Karpas-422 (cell line): ENCODE results near the gene AHCYL2. TPM values are rescaled to one million over a fixed set of nuclear protein-coding genes. Genes with fewer than 3 reads are reported as not detected.
"Not testable (repeated sequence)": the region's sequence is repeated elsewhere in the genome, so short reads cannot be mapped to it uniquely, and the experiment has no call there.

ENCODE experiments used
- DNase-seq: peaks from one replicate; pipeline ENCODE4 v3.0.0-alpha.2; 2015
- H2AFZ ChIP-seq: fragments of 200-600 bp; sonication (generic); 2 replicates; pipeline ENCODE4 v1.6.1; 2014; ENCODE audit warnings: antibody characterized with exemption, low read length, mixed read lengths
- H3K27ac ChIP-seq: fragments of 200-600 bp; sonication (generic); 2 replicates; pipeline ENCODE4 v1.5.1; 2014; ENCODE audit warnings: mild to moderate bottlenecking, low read length, moderate library complexity
- H3K27me3 ChIP-seq: fragments of 200-600 bp; sonication (generic); 2 replicates; pipeline ENCODE4 v1.6.1; 2014; ENCODE audit warnings: low read length, mixed read lengths
- H3K36me3 ChIP-seq: fragments of 200-600 bp; sonication (generic); 2 replicates; pipeline ENCODE4 v1.6.1; 2014; ENCODE audit warnings: low read length, mixed read lengths; ENCODE audit not compliant: insufficient read depth
- H3K4me1 ChIP-seq: fragments of 200-600 bp; sonication (generic); 2 replicates; pipeline ENCODE4 v1.6.1; 2014; ENCODE audit warnings: mild to moderate bottlenecking, low read length, mixed read lengths
- H3K4me2 ChIP-seq: fragments of 200-600 bp; sonication (generic); 2 replicates; pipeline ENCODE4 v1.6.1; 2014; ENCODE audit warnings: low read length, low read depth, mild to moderate bottlenecking; ENCODE audit not compliant: poor library complexity, severe bottlenecking
- H3K4me3 ChIP-seq: fragments of 200-600 bp; sonication (generic); 2 replicates; pipeline ENCODE4 v1.5.1; 2014; ENCODE audit warnings: mild to moderate bottlenecking, antibody characterized with exemption, low read length, mixed read lengths
- H3K79me2 ChIP-seq: fragments of 200-600 bp; sonication (generic); 2 replicates; pipeline ENCODE4 v1.6.1; 2014; ENCODE audit warnings: mild to moderate bottlenecking, low read length, mixed read lengths
- H3K9ac ChIP-seq: fragments of 200-600 bp; sonication (generic); 2 replicates; pipeline ENCODE4 v1.6.0; 2014; ENCODE audit warnings: low read length
- H3K9me2 ChIP-seq: fragments of 200-600 bp; sonication (generic), shearing (Covaris generic); replicated peaks from 2 replicates; pipeline ENCODE4 v1.6.0; 2014; ENCODE audit warnings: mild to moderate bottlenecking, low read length, moderate library complexity; ENCODE audit not compliant: insufficient read depth
- H3K9me3 ChIP-seq: fragments of 300-700, 200-600 bp; sonication (generic); 2 replicates; pipeline ENCODE4 v1.6.1; 2014; ENCODE audit warnings: low read length, mixed read lengths
- H4K20me1 ChIP-seq: fragments of 200-600 bp; sonication (generic); 2 replicates; pipeline ENCODE4 v1.6.1; 2014; ENCODE audit warnings: mild to moderate bottlenecking, antibody characterized with exemption, low read length, low read depth; ENCODE audit not compliant: insufficient read depth
- total RNA-seq: library from RNA; depleted of rRNA; stranded (reverse); fragments of >200 nt; shearing (Covaris generic); gene quantifications from 2 replicates; pipeline ENCODE4 v1.2.3, GENCODE V29; 2014; ENCODE audit warnings: low replicate concordance

Gene AHCYL2
- total RNA-seq, 1 experiment from 2014 or later = 6.0 TPM

DNA sequence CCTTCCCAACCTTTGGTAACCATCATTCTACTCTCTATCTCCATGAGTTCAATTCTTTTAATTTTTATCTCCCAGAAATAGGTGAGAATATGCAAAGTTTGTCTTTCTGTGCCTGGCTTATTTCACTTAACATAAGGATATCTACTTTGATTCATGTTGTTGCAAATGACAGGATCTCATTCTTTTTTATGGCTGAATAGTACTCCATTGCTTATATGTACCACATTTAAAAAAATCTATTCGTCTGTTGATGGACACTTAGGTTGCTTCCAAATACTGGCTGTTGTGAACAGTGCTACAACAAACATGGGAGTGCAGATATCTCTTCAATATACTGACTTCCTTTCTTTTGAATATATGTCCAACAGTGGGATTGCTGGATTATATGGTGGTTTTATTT is 75.5 kb downstream of the AHCYL2 start:
- not testable (repeated sequence) for H3K36me3 ChIP-seq, H3K9ac ChIP-seq, H4K20me1 ChIP-seq, H3K9me2 ChIP-seq, H3K4me3 ChIP-seq, H3K4me1 ChIP-seq, H3K9me3 ChIP-seq, H3K4me2 ChIP-seq, H3K79me2 ChIP-seq, H3K27ac ChIP-seq, H2AFZ ChIP-seq, DNase-seq, H3K27me3 ChIP-seq

DNA sequence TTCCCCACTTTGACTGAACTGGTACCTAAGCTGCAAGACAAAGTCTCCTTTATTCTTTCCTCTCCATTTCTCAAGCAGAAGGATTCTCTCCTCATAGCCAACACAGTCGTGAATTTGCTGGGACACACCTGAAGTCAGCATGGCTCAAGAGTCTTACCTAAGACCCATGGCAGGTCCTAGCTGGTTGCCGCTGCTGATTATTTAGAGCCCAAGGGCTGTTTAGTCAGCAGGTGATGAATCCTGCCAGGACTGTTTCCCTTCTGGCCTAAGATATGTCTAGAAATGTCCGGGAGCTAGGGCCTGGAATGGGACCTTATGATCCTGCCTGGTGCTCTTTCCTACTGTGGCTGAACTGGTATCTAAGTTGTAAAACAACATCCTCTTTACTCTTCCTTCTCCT is 82.8 kb downstream of the AHCYL2 start:
- no peak overlapping the region for H3K9ac ChIP-seq
- H3K9me3 ChIP-seq = no peaks in the 10 kb centered on the region
- no peaks in the 10 kb centered on the region for H3K79me2 ChIP-seq
- H3K4me3 ChIP-seq = no peak overlapping the region
- no peaks in the 10 kb centered on the region for H4K20me1 ChIP-seq
- H3K36me3 ChIP-seq = no peaks in the 10 kb centered on the region
- H3K4me2 ChIP-seq = no peak overlapping the region
- H2AFZ ChIP-seq = no peak overlapping the region
- H3K27me3 ChIP-seq = no peaks in the 10 kb centered on the region
- DNase-seq = no peak
- H3K27ac ChIP-seq = no peak overlapping the region
- H3K4me1 ChIP-seq = no peaks in the 10 kb centered on the region
- H3K9me2 ChIP-seq = no peaks in the 10 kb centered on the region

GRCh38 chr7:129308047-129308446 is 83.2 kb downstream of the AHCYL2 start:
- no peaks in the 10 kb centered on the region for H3K36me3 ChIP-seq
- DNase-seq = no peak
- no peaks in the 10 kb centered on the region for H4K20me1 ChIP-seq
- no peak overlapping the region for H3K4me3 ChIP-seq
- H3K9me2 ChIP-seq = no peaks in the 10 kb centered on the region
- H3K9ac ChIP-seq = no peak overlapping the region
- no peak overlapping the region for H3K4me2 ChIP-seq
- H3K4me1 ChIP-seq = no peaks in the 10 kb centered on the region
- no peaks in the 10 kb centered on the region for H3K9me3 ChIP-seq
- no peaks in the 10 kb centered on the region for H3K27me3 ChIP-seq
- no peaks in the 10 kb centered on the region for H3K79me2 ChIP-seq
- H3K27ac ChIP-seq = no peak overlapping the region
- no peak overlapping the region for H2AFZ ChIP-seq

GRCh38 chr7:129311429-129311828 is 86.6 kb downstream of the AHCYL2 start:
- Histone ChIP-seq H2AFZ (no peak overlapping the region), H3K9me3 (no peaks in the 10 kb centered on the region), H3K4me1 (no peaks in the 10 kb centered on the region), H3K36me3 (no peaks in the 10 kb centered on the region), H3K4me2 (no peak overlapping the region), H3K4me3 (no peak overlapping the region), H3K27me3 (no peaks in the 10 kb centered on the region), H4K20me1 (no peaks in the 10 kb centered on the region), H3K79me2 (no peaks in the 10 kb centered on the region), H3K9me2 (no peaks in the 10 kb centered on the region), H3K27ac (no peak overlapping the region), H3K9ac (no peak overlapping the region)
- DNase-seq = no peak

GRCh38 chr7:129313282-129313681 is 88.5 kb downstream of the AHCYL2 start:
- no peaks in the 10 kb centered on the region for H3K79me2 ChIP-seq
- H2AFZ ChIP-seq = no peak overlapping the region
- H3K9me2 ChIP-seq = no peaks in the 10 kb centered on the region
- H3K27ac ChIP-seq = no peak overlapping the region
- no peak for DNase-seq
- H3K4me3 ChIP-seq = no peak overlapping the region
- no peak overlapping the region for H3K4me2 ChIP-seq
- H3K27me3 ChIP-seq = no peaks in the 10 kb centered on the region
- H3K4me1 ChIP-seq = no peaks in the 10 kb centered on the region
- H3K9ac ChIP-seq = no peak overlapping the region
- H3K36me3 ChIP-seq = no peaks in the 10 kb centered on the region
- H4K20me1 ChIP-seq = no peaks in the 10 kb centered on the region
- no peaks in the 10 kb centered on the region for H3K9me3 ChIP-seq

DNA sequence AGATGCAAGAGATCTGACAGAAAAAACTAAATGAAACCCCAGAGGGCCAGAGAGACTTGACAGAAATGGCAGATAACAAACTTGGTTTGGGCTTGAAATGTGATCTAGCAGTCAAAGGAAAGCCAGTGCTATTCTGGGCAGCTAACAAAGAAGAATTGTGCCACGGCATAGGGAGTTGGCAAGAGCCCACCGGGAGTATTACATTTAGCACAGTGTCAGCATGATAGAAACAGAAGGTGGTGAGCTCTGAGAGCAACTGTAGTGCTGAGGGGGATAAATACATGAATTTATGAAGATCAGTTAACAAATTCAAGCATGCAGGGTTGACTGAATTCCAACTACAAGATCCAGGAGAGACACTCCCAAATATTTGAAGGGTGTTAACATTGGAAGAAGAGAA is 91.1 kb downstream of the AHCYL2 start:
- Histone ChIP-seq H2AFZ (no peak overlapping the region), H3K79me2 (no peaks in the 10 kb centered on the region), H3K36me3 (no peaks in the 10 kb centered on the region), H3K4me2 (no peak overlapping the region), H3K27me3 (no peaks in the 10 kb centered on the region), H3K9me3 (no peaks in the 10 kb centered on the region), H3K9ac (no peak overlapping the region), H4K20me1 (no peaks in the 10 kb centered on the region), H3K4me3 (no peak overlapping the region), H3K9me2 (no peaks in the 10 kb centered on the region), H3K27ac (no peak overlapping the region), H3K4me1 (no peaks in the 10 kb centered on the region)
- no peak for DNase-seq

- Histone ChIP-seq H3K9ac (no peak overlapping the region), H3K9me2 (no peaks in the 10 kb centered on the region), H3K4me3 (no peak overlapping the region), H3K27me3 (no peaks in the 10 kb centered on the region), H3K79me2 (no peaks in the 10 kb centered on the region), H3K36me3 (no peaks in the 10 kb centered on the region), H3K4me1 (no peaks in the 10 kb centered on the region), H2AFZ (no peak overlapping the region), H4K20me1 (no peaks in the 10 kb centered on the region), H3K4me2 (no peak overlapping the region), H3K9me3 (no peaks in the 10 kb centered on the region), H3K27ac (no peak overlapping the region)
- no peak for DNase-seq
These were observed 92.6 kb downstream of the AHCYL2 start for GRCh38 chr7:129317450-129317849.

DNA sequence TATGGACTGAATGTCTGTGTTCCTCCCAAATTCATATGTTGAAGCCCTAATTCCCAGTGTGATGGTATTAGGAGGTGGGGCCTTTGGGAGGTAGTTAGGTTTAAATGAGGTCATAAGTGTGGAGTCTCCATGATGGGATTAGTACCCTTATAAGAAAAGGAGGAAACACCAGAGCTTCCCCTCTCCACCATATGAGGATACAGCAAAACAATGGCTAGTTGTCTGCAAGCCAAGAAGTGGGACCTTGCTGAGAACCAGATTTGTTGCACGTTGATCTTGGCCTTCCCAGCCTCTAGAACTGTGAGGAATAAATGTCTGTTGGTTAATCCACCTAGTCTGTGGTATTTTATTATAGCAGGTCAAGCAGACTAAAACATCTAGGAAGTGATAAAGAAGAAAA is 102.2 kb downstream of the AHCYL2 start:
- no peak overlapping the region for H3K4me3 ChIP-seq
- H3K4me2 ChIP-seq = no peak overlapping the region
- H3K27me3 ChIP-seq = no peaks in the 10 kb centered on the region
- H3K27ac ChIP-seq = no peak overlapping the region
- no peak overlapping the region for H2AFZ ChIP-seq
- no peaks in the 10 kb centered on the region for H3K9me2 ChIP-seq
- DNase-seq = no peak
- no peaks in the 10 kb centered on the region for H4K20me1 ChIP-seq
- no peaks in the 10 kb centered on the region for H3K4me1 ChIP-seq
- peaks cover 2% of the 10 kb centered on the region; the same call in 1 of the 2 replicates for H3K9me3 ChIP-seq
- H3K9ac ChIP-seq = no peak overlapping the region
- H3K79me2 ChIP-seq = no peaks in the 10 kb centered on the region
- H3K36me3 ChIP-seq = no peaks in the 10 kb centered on the region
